Activated CD4-positive, alpha-beta memory T cell treated with anti-CD3 and anti-CD28 coated beads, Interleukin-2, amount 10 ng/mL, durations not matched to agents 7 days and 5 days (primary cell): Measurements from ENCODE around the gene FER. TPM values are rescaled to one million over a fixed set of nuclear protein-coding genes. Genes with fewer than 3 reads are reported as not detected.

ENCODE experiments used
- CTCF ChIA-PET: fragments of 350-600 bp; sonication (Branson Sonifier 250); formaldehyde crosslinking; loops from one replicate; lab custom pipeline; 2021; ENCODE audit warnings: antibody characterized with exemption, inconsistent platforms; lab: Charles Lee
- POLR2A ChIA-PET: fragments of 350-600 bp; sonication (Branson Sonifier 250); formaldehyde crosslinking; loops from one replicate; lab custom pipeline; 2021; ENCODE audit warnings: antibody characterized with exemption; lab: Charles Lee
- DNase-seq: peaks from one replicate; pipeline ENCODE4 v3.0.0-alpha.2; 2020
- H3K27ac Mint-ChIP-seq: one replicate; pipeline ENCODE4 v1.8.0; 2021; ENCODE audit warnings: mild to moderate bottlenecking, mixed read lengths
- H3K27me3 Mint-ChIP-seq: one replicate; pipeline ENCODE4 v1.8.0; 2021; ENCODE audit warnings: mixed read lengths
- H3K36me3 Mint-ChIP-seq: one replicate; pipeline ENCODE4 v1.8.0; 2021; ENCODE audit warnings: low read depth, mixed read lengths
- H3K4me1 Mint-ChIP-seq: one replicate; pipeline ENCODE4 v1.8.0; 2021; ENCODE audit warnings: mixed read lengths
- H3K4me3 Mint-ChIP-seq: one replicate; pipeline ENCODE4 v1.8.0; 2021; ENCODE audit warnings: mild to moderate bottlenecking, mixed read lengths
- H3K9me3 Mint-ChIP-seq: one replicate; pipeline ENCODE4 v1.8.0; 2021; ENCODE audit warnings: mixed read lengths
- total RNA-seq, 2 experiments: library from RNA; stranded (reverse); gene quantifications; one replicate each; pipeline ENCODE4 v1.2.3, GENCODE V29; 2021

FER gene
- total RNA-seq, 2 experiments from 2014 or later = 6.0 to 7.8 TPM

GRCh38 chr5:109111680-109112079, 364.0 kb downstream of the FER start:
- Mint-ChIP-seq H3K4me3 (no peak overlapping the region), H3K9me3 (no peaks in the 10 kb centered on the region), H3K4me1 (no peaks in the 10 kb centered on the region), H3K36me3 (no peaks in the 10 kb centered on the region), H3K27me3 (no peaks in the 10 kb centered on the region), H3K27ac (no peak overlapping the region)
- CTCF ChIA-PET = no interaction called here
- POLR2A ChIA-PET = no interaction called here
- DNase-seq = no peak

GRCh38 chr5:109113608-109114007, 365.9 kb downstream of the FER start:
- no peaks in the 10 kb centered on the region for H3K9me3 Mint-ChIP-seq
- ChIA-PET POLR2A (no interaction called here), CTCF (no interaction called here)

GRCh38 chr5:109121225-109121624, 373.5 kb downstream of the FER start:
- Mint-ChIP-seq H3K36me3 (no peaks in the 10 kb centered on the region), H3K4me1 (no peaks in the 10 kb centered on the region), H3K9me3 (peaks cover 2% of the 10 kb centered on the region), H3K4me3 (no peak overlapping the region), H3K27me3 (no peaks in the 10 kb centered on the region), H3K27ac (no peak overlapping the region)
- ChIA-PET POLR2A (no interaction called here), CTCF (no interaction called here)
- no peak for DNase-seq

More at GRCh38 chr5:109113608-109114007, 365.9 kb downstream of the FER start:
- no peaks in the 10 kb centered on the region for H3K36me3 Mint-ChIP-seq
- H3K27me3 Mint-ChIP-seq = no peaks in the 10 kb centered on the region
- H3K4me1 Mint-ChIP-seq = no peaks in the 10 kb centered on the region
- no peak overlapping the region for H3K27ac Mint-ChIP-seq
- no peak overlapping the region for H3K4me3 Mint-ChIP-seq
- DNase-seq = no peak

GRCh38 chr5:109125755-109126429, 378.2 kb downstream of the FER start:
- CTCF ChIA-PET = no interaction called here
- H3K36me3 Mint-ChIP-seq = no peaks in the 10 kb centered on the region

GRCh38 chr5:109126481-109126880, 378.8 kb downstream of the FER start:
- no peaks in the 10 kb centered on the region for H3K27me3 Mint-ChIP-seq
- no peaks in the 10 kb centered on the region for H3K4me1 Mint-ChIP-seq
- H3K4me3 Mint-ChIP-seq = no peak overlapping the region
- ChIA-PET CTCF (no interaction called here), POLR2A (no interaction called here)
- no peak for DNase-seq
- no peaks in the 10 kb centered on the region for H3K36me3 Mint-ChIP-seq
- no peak overlapping the region for H3K27ac Mint-ChIP-seq
- peaks cover 2% of the 10 kb centered on the region for H3K9me3 Mint-ChIP-seq

More at GRCh38 chr5:109125755-109126429, 378.2 kb downstream of the FER start:
- H3K4me1 Mint-ChIP-seq = no peaks in the 10 kb centered on the region
- no peaks in the 10 kb centered on the region for H3K27me3 Mint-ChIP-seq
- no peak for DNase-seq
- POLR2A ChIA-PET = no interaction called here
- H3K27ac Mint-ChIP-seq = no peak overlapping the region
- H3K4me3 Mint-ChIP-seq = no peak overlapping the region
- H3K9me3 Mint-ChIP-seq = peaks cover 2% of the 10 kb centered on the region

GRCh38 chr5:109136906-109137305, 389.2 kb downstream of the FER start:
- Mint-ChIP-seq H3K27ac (no peak overlapping the region), H3K9me3 (no peaks in the 10 kb centered on the region), H3K4me1 (no peaks in the 10 kb centered on the region), H3K4me3 (no peak overlapping the region), H3K36me3 (no peaks in the 10 kb centered on the region), H3K27me3 (no peaks in the 10 kb centered on the region)
- ChIA-PET POLR2A (no interaction called here), CTCF (no interaction called here)
- no peak for DNase-seq

- Mint-ChIP-seq H3K4me3 (no peak overlapping the region), H3K9me3 (no peaks in the 10 kb centered on the region), H3K27ac (no peak overlapping the region), H3K36me3 (no peaks in the 10 kb centered on the region), H3K4me1 (no peaks in the 10 kb centered on the region), H3K27me3 (no peaks in the 10 kb centered on the region)
- no peak for DNase-seq
- ChIA-PET CTCF (interaction anchor here (0.6 kb wide), 1 partner anchor 204 kb away, joined by 3 read pairs; no protein-coding TSS in a partner anchor), POLR2A (no interaction called here)
These were observed 393.8 kb downstream of the FER start for GRCh38 chr5:109141222-109142200.

GRCh38 chr5:109143031-109143430, 395.3 kb downstream of the FER start:
- no peak overlapping the region for H3K4me3 Mint-ChIP-seq
- H3K27me3 Mint-ChIP-seq = no peaks in the 10 kb centered on the region
- H3K36me3 Mint-ChIP-seq = no peaks in the 10 kb centered on the region
- ChIA-PET POLR2A (no interaction called here), CTCF (no interaction called here)
- no peak overlapping the region for H3K27ac Mint-ChIP-seq
- no peak for DNase-seq
- H3K9me3 Mint-ChIP-seq = no peaks in the 10 kb centered on the region
- no peaks in the 10 kb centered on the region for H3K4me1 Mint-ChIP-seq

- Mint-ChIP-seq H3K27me3 (no peaks in the 10 kb centered on the region), H3K4me1 (no peaks in the 10 kb centered on the region), H3K4me3 (no peak overlapping the region), H3K9me3 (no peaks in the 10 kb centered on the region), H3K36me3 (no peaks in the 10 kb centered on the region), H3K27ac (no peak overlapping the region)
- ChIA-PET POLR2A (no interaction called here), CTCF (interaction anchor here (0.5 kb wide), 1 partner anchor 1580 kb away, joined by 6 read pairs; no protein-coding TSS in a partner anchor)
- DNase-seq = no peak
These were observed 397.4 kb downstream of the FER start for GRCh38 chr5:109145139-109145538.

- H3K4me1 Mint-ChIP-seq = no peaks in the 10 kb centered on the region
- H3K27ac Mint-ChIP-seq = no peak overlapping the region
- POLR2A ChIA-PET = no interaction called here
- H3K27me3 Mint-ChIP-seq = no peaks in the 10 kb centered on the region
- H3K4me3 Mint-ChIP-seq = no peak overlapping the region
- H3K9me3 Mint-ChIP-seq = no peaks in the 10 kb centered on the region
- no peak for DNase-seq
- CTCF ChIA-PET = no interaction called here
- no peaks in the 10 kb centered on the region for H3K36me3 Mint-ChIP-seq
These were observed 398.9 kb downstream of the FER start for GRCh38 chr5:109146591-109146990.

- H3K36me3 Mint-ChIP-seq = no peaks in the 10 kb centered on the region
- CTCF ChIA-PET = no interaction called here
- no peak for DNase-seq
- H3K4me1 Mint-ChIP-seq = no peaks in the 10 kb centered on the region
- H3K9me3 Mint-ChIP-seq = no peaks in the 10 kb centered on the region
- H3K27ac Mint-ChIP-seq = no peak overlapping the region
- POLR2A ChIA-PET = no interaction called here
- no peaks in the 10 kb centered on the region for H3K27me3 Mint-ChIP-seq
- no peak overlapping the region for H3K4me3 Mint-ChIP-seq
These were observed 404.9 kb downstream of the FER start for GRCh38 chr5:109152565-109152964.

- Mint-ChIP-seq H3K9me3 (no peaks in the 10 kb centered on the region), H3K27me3 (no peaks in the 10 kb centered on the region), H3K36me3 (no peaks in the 10 kb centered on the region), H3K27ac (no peak overlapping the region), H3K4me3 (no peak overlapping the region), H3K4me1 (no peaks in the 10 kb centered on the region)
- ChIA-PET POLR2A (no interaction called here), CTCF (no interaction called here)
- DNase-seq = no peak
These were observed 407.9 kb downstream of the FER start for GRCh38 chr5:109155625-109156024.

- Mint-ChIP-seq H3K4me3 (no peak overlapping the region), H3K27me3 (no peaks in the 10 kb centered on the region), H3K9me3 (no peaks in the 10 kb centered on the region), H3K36me3 (no peaks in the 10 kb centered on the region), H3K4me1 (no peaks in the 10 kb centered on the region), H3K27ac (no peak overlapping the region)
- CTCF ChIA-PET = no interaction called here
- POLR2A ChIA-PET = no interaction called here
- DNase-seq = no peak
These were observed 409.2 kb downstream of the FER start for GRCh38 chr5:109156885-109157284.
